H1 (cell line): ENCODE measurements around the gene ARG2. TPM values are rescaled to one million over a fixed set of nuclear protein-coding genes. Genes with fewer than 3 reads are reported as not detected.

ENCODE experiments used
- polyA plus RNA-seq, 7 experiments: library from polyadenylated mRNA; depleted of rRNA in 3 of 7; stranded (reverse) in 5 of 7; unstranded in 2 of 7; fragments of >200 nt in 5 of 7; fragments of 200-250 nt in 2 of 7; gene quantifications; 1 replicate in 5 of 7; 2 replicates in 1 of 7; 4 replicates in 1 of 7; pipeline versions ENCODE4 v1.2.1 to v1.2.3, GENCODE V29; 2011 to 2013; ENCODE audit warnings: missing spikeins in 2 of 7, mixed read lengths in 2 of 7
- small RNA-seq: library from polyadenylated mRNA; stranded (forward); fragments of <200 nt; extraction: miRNeasy Mini kit (QIAGEN cat#:217004); gene quantifications from one replicate; pipeline ENCODE3, GENCODE V24; 2013; ENCODE audit not compliant: insufficient read depth
- total RNA-seq: library from RNA; stranded (reverse); fragmentation: NEBNext Ultra II Directional; extraction: Animal tissue kit (Norgen Biotek cat#: 25700); gene quantifications from 2 replicates; pipeline ENCODE4 v1.2.1, GENCODE V29; 2021

ARG2 gene
- total and polyA plus RNA-seq, 2 of the 8 experiments (the other 6 are each of a cell fraction or from before 2014, with no cell fraction given) = 49.9 to 59.1 TPM

Small RNAs within 50 kb of the gene (small RNA-seq; reads per million reads assigned to genes)
- gene AL132640.3 (not detected), gene RF00019 (not detected), gene RNA5SP386 (not detected)

Other genes starting within 250 kb of the ARG2 start
- 2.1 and 2.9 TPM in 2 replicates for gene PLEK2, start 207.8 kb upstream of the ARG2 start, total RNA-seq
- 0.41 and 0.49 TPM in 2 replicates for gene PLEK2, start 207.8 kb upstream of the ARG2 start, polyA plus RNA-seq (2011; rRNA removed)
- gene TMEM229B, start 131.2 kb upstream of the ARG2 start, total RNA-seq = 0.50 and 0.73 TPM in 2 replicates
- gene TMEM229B, start 131.2 kb upstream of the ARG2 start, polyA plus RNA-seq (2011; rRNA removed) = 0.85 and 1.7 TPM in 2 replicates
- 27.2 and 33.3 TPM in 2 replicates for gene PLEKHH1, start 86.6 kb upstream of the ARG2 start, total RNA-seq
- gene PLEKHH1, start 86.6 kb upstream of the ARG2 start, polyA plus RNA-seq (2011; rRNA removed) = 28.3 and 33.0 TPM in 2 replicates
- gene PIGH, start 19.7 kb upstream of the ARG2 start, total RNA-seq = 6.2 and 7.2 TPM in 2 replicates
- 8.6 and 10.0 TPM in 2 replicates for gene PIGH, start 19.7 kb upstream of the ARG2 start, polyA plus RNA-seq (2011; rRNA removed)
- 98.7 and 104 TPM in 2 replicates for gene VTI1B, start 54.7 kb downstream of the ARG2 start, total RNA-seq
- gene VTI1B, start 54.7 kb downstream of the ARG2 start, polyA plus RNA-seq (2011; rRNA removed) = 17.2 and 28.1 TPM in 2 replicates
- 104 and 112 TPM in 2 replicates for gene RDH11, start 75.8 kb downstream of the ARG2 start, total RNA-seq
- 70.6 and 117 TPM in 2 replicates for gene RDH11, start 75.8 kb downstream of the ARG2 start, polyA plus RNA-seq (2011; rRNA removed)
- 1.1 and 1.2 TPM in 2 replicates for gene RDH12, start 82.0 kb downstream of the ARG2 start, total RNA-seq
- gene RDH12, start 82.0 kb downstream of the ARG2 start, polyA plus RNA-seq (2011; rRNA removed) = 1.3 and 1.5 TPM in 2 replicates
- 23.3 and 26.5 TPM in 2 replicates for gene ZFYVE26, start 196.7 kb downstream of the ARG2 start, total RNA-seq
- 12.6 and 13.0 TPM in 2 replicates for gene ZFYVE26, start 196.7 kb downstream of the ARG2 start, polyA plus RNA-seq (2011; rRNA removed)
- 11.0 and 14.9 TPM in 2 replicates for gene RAD51B, start 199.9 kb downstream of the ARG2 start, total RNA-seq
- gene RAD51B, start 199.9 kb downstream of the ARG2 start, polyA plus RNA-seq (2011; rRNA removed) = 3.9 and 4.3 TPM in 2 replicates